Bone marrow (tissue), 2 donors: ENCODE measurements around the gene BACH2.
"Not testable (repeated sequence)": the region's sequence is repeated elsewhere in the genome, so short reads cannot be mapped to it uniquely, and the experiment has no call there.

Experiments
- DNase-seq, 2 donors: peaks; one replicate each; lab custom pipeline; 2025; lab: John Stamatoyannopoulos, UW

Gene BACH2

GRCh38 chr6:90301816-90302215 lies 5.2 kb upstream of the BACH2 start:
- DNase-seq: no peak

- DNase-seq: no peak
These were observed 1.9 kb upstream of the BACH2 start for GRCh38 chr6:90298459-90299053.

GRCh38 chr6:90297867-90298381 lies 1.3 kb upstream of the BACH2 start:
- no peak for DNase-seq

- no peak for DNase-seq
These were observed 648 bp upstream of the BACH2 start for GRCh38 chr6:90297115-90297866.

GRCh38 chr6:90295854-90296340 lies 746 bp downstream of the BACH2 start:
- DNase-seq: peak in 1 of 2 donors; percentile 65

- peak in 1 of 2 donors; percentile 67 for DNase-seq
These were observed 1.4 kb downstream of the BACH2 start for GRCh38 chr6:90294989-90295853.

GRCh38 chr6:90294614-90294988 lies 2.0 kb downstream of the BACH2 start:
- no peak for DNase-seq

- no peak for DNase-seq
These were observed 2.6 kb downstream of the BACH2 start for GRCh38 chr6:90294008-90294511.

- no peak for DNase-seq
These were observed 3.2 kb downstream of the BACH2 start for GRCh38 chr6:90293319-90293953.

GRCh38 chr6:90291565-90291964 lies 5.1 kb downstream of the BACH2 start:
- no peak for DNase-seq

GRCh38 chr6:90290811-90291420 lies 5.7 kb downstream of the BACH2 start:
- DNase-seq: no peak

GRCh38 chr6:90289902-90290301 lies 6.7 kb downstream of the BACH2 start:
- DNase-seq: no peak

GRCh38 chr6:90288404-90288803 lies 8.2 kb downstream of the BACH2 start:
- DNase-seq: no peak

- DNase-seq: no peak
These were observed 9.7 kb downstream of the BACH2 start for GRCh38 chr6:90286884-90287488.

- peak in 1 of 2 donors; percentile 29 for DNase-seq
These were observed 10.8 kb downstream of the BACH2 start for GRCh38 chr6:90285611-90286381.

GRCh38 chr6:90285042-90285481 lies 11.6 kb downstream of the BACH2 start:
- no peak for DNase-seq

- DNase-seq: no peak
These were observed 12.2 kb downstream of the BACH2 start for GRCh38 chr6:90284236-90285041.

- DNase-seq: not testable (repeated sequence)
These were observed 14.4 kb downstream of the BACH2 start for GRCh38 chr6:90282265-90282664.

GRCh38 chr6:90278129-90278528 lies 18.5 kb downstream of the BACH2 start:
- DNase-seq: no peak
